HepG2 (cell line): ENCODE measurements around the gene HDAC8. TPM values are rescaled to one million over a fixed set of nuclear protein-coding genes. Genes with fewer than 3 reads are reported as not detected.

Experiments
- AFF4 ChIP-seq: sonication (generic); formaldehyde crosslinking; IDR thresholded peaks from 2 replicates; pipeline ENCODE4 v1.4.0; 2020; ENCODE audit warnings: missing genetic modification reagents
- ATF7 ChIP-seq, 2 experiments: fragments of 450-650 bp in 1 of 2; sonication (generic) in 1 of 2; formaldehyde crosslinking in 1 of 2; IDR thresholded peaks; 2 replicates each; pipeline versions ENCODE4 v1.4.0 to v1.6.1; 2016 to 2020; ENCODE audit warnings: antibody characterized with exemption in 1 of 2, mild to moderate bottlenecking in 1 of 2, missing genetic modification reagents in 1 of 2
- BCL3 ChIP-seq: sonication (generic); formaldehyde crosslinking; IDR thresholded peaks from 2 replicates; pipeline ENCODE4 v1.5.1; 2020; ENCODE audit warnings: mild to moderate bottlenecking, missing genetic modification reagents, moderate library complexity
- BCL6 ChIP-seq: IDR thresholded peaks from 2 replicates; pipeline ENCODE4 v1.6.1; 2016; ENCODE audit warnings: missing genetic modification reagents, missing compliant biosample characterization
- CTCF ChIP-seq: sonication (generic); formaldehyde crosslinking; IDR thresholded peaks from 2 replicates; pipeline ENCODE4 v1.5.0; 2020; ENCODE audit warnings: mild to moderate bottlenecking, missing genetic modification reagents, moderate library complexity
- GFI1 ChIP-seq: sonication (generic); formaldehyde crosslinking; IDR thresholded peaks from 2 replicates; pipeline ENCODE4 v1.5.0; 2020; ENCODE audit warnings: missing genetic modification reagents, mild to moderate bottlenecking, borderline replicate concordance
- HNRNPK ChIP-seq: fragments of 200-400 bp; formaldehyde crosslinking; IDR thresholded peaks from 2 replicates; pipeline ENCODE4 v1.6.1; 2018; ENCODE audit warnings: low read length, low read depth, moderate library complexity, mild to moderate bottlenecking; ENCODE audit not compliant: poor library complexity, severe bottlenecking
- NFATC3 ChIP-seq: sonication (generic); formaldehyde crosslinking; IDR thresholded peaks from 2 replicates; pipeline ENCODE4 v1.5.1; 2020; ENCODE audit warnings: mild to moderate bottlenecking, missing genetic modification reagents
- SMC3 ChIP-seq: IDR thresholded peaks from 2 replicates; pipeline ENCODE4 v1.6.1; 2011; ENCODE audit warnings: low read length, improper control_type of control experiment
- TBP ChIP-seq: sonication (generic); formaldehyde crosslinking; IDR thresholded peaks from 2 replicates; pipeline ENCODE4 v1.5.0; 2020; ENCODE audit warnings: missing genetic modification reagents
- TCF7 ChIP-seq: sonication (generic); IDR thresholded peaks from 2 replicates; pipeline ENCODE4 v1.6.1; 2016; ENCODE audit warnings: antibody characterized with exemption, low read depth
- TCF7L2 ChIP-seq: IDR thresholded peaks from 2 replicates; pipeline ENCODE4 v1.6.1; 2011; ENCODE audit warnings: mild to moderate bottlenecking, low read depth, low read length, moderate library complexity
- TEAD3 ChIP-seq: optimal IDR thresholded peaks from 2 replicates; pipeline ENCODE3; 2016; ENCODE audit warnings: borderline replicate concordance
- ZNF354B ChIP-seq: sonication (generic); formaldehyde crosslinking; IDR thresholded peaks from 2 replicates; pipeline ENCODE4 v1.8.0; 2022; ENCODE audit warnings: mild to moderate bottlenecking, missing genetic modification reagents
- ZNF362 ChIP-seq: sonication (generic); formaldehyde crosslinking; IDR thresholded peaks from 2 replicates; pipeline ENCODE4 v1.4.0; 2020; ENCODE audit warnings: missing genetic modification reagents, mild to moderate bottlenecking, borderline replicate concordance
- ZNF576 ChIP-seq: sonication (generic); formaldehyde crosslinking; IDR thresholded peaks from 2 replicates; pipeline ENCODE4 v1.4.0; 2020; ENCODE audit warnings: mild to moderate bottlenecking, missing genetic modification reagents
- ZNF704 ChIP-seq: sonication (generic); formaldehyde crosslinking; IDR thresholded peaks from 2 replicates; pipeline ENCODE4 v1.8.1; 2023; ENCODE audit warnings: mild to moderate bottlenecking, inconsistent platforms, moderate library complexity, missing genetic modification reagents, borderline replicate concordance
- polyA plus RNA-seq, 8 experiments: library from polyadenylated mRNA; depleted of rRNA in 3 of 8; stranded (reverse) in 7 of 8; unstranded in 1 of 8; fragments of >200 nt; fragmentation: Illumina TruSeq in 4 of 8; extraction: Trizol in 4 of 8; gene quantifications; 2 replicates each; pipeline versions ENCODE4 v1.2.1 to v1.2.3, GENCODE V29; 2011 to 2016; ENCODE audit warnings: low read depth in 4 of 8, missing spikeins in 1 of 8, mixed read lengths in 1 of 8; ENCODE audit not compliant: insufficient read depth in 1 of 8
- total RNA-seq, 5 experiments: library from RNA; depleted of rRNA; stranded (reverse); fragments of >200 nt; fragmentation: Illumina TruSeq; extraction: Trizol; gene quantifications; 2 replicates each; pipeline ENCODE4 v1.2.3, GENCODE V29; 2016; ENCODE audit warnings: low read depth in 1 of 5

The HDAC8 gene
- total and polyA plus RNA-seq, 2 of the 13 experiments (the other 11 are each of a cell fraction or from before 2014, with no cell fraction given): 13.7 to 28.6 TPM

- TF ChIP-seq TEAD3 (peak; percentile 42), ZNF362 (no peak), BCL6 (peak; percentile 85), AFF4 (CRISPR knock-in tag) (no peak), SMC3 (0 out of 2 replicates have a peak, but pooled peaks have one; percentile 5), ZNF576 (CRISPR knock-in tag) (no peak), GFI1 (CRISPR knock-in tag) (no peak), CTCF (CRISPR knock-in tag) (peak; percentile 75), ZNF704 (CRISPR knock-in tag) (no peak), TBP (CRISPR knock-in tag) (no peak), ATF7 (IDR thresholded peaks at IDR 0.05) (no peak), ATF7 (CRISPR knock-in tag; IDR thresholded peaks at IDR 0.05) (no peak), NFATC3 (CRISPR knock-in tag) (no peak), BCL3 (CRISPR knock-in tag) (no peak), TCF7L2 (no peak), ZNF354B (no peak), HNRNPK (no peak), TCF7 (no peak)
Observed at GRCh38 chrX:72297953-72298730, 274.5 kb downstream of the HDAC8 start (continued).
